ENCODE measurements around the gene MTARC2.

- TF ChIP-seq KDM1A (CRISPR knock-in tag; IDR thresholded peaks at IDR 0.05) (no peak), ISL2 (CRISPR knock-in tag; IDR thresholded peaks at IDR 0.05) (no peak), ZZZ3 (CRISPR knock-in tag; IDR thresholded peaks at IDR 0.05; ENCODE audit: borderline replicate concordance) (no peak), SMAD3 (CRISPR knock-in tag; IDR thresholded peaks at IDR 0.05) (no peak), LCORL (IDR thresholded peaks at IDR 0.05) (no peak), LCORL (CRISPR knock-in tag; IDR thresholded peaks at IDR 0.05) (no peak), RAD21 (CRISPR knock-in tag; IDR thresholded peaks at IDR 0.05) (no peak), PRPF4 (IDR thresholded peaks at IDR 0.05; ENCODE audit: low read depth, low read length, poor library complexity, severe bottlenecking) (no peak), CTCF (CRISPR knock-in tag; IDR thresholded peaks at IDR 0.05) (no peak)
- TF ChIP-seq, protein P1, sequence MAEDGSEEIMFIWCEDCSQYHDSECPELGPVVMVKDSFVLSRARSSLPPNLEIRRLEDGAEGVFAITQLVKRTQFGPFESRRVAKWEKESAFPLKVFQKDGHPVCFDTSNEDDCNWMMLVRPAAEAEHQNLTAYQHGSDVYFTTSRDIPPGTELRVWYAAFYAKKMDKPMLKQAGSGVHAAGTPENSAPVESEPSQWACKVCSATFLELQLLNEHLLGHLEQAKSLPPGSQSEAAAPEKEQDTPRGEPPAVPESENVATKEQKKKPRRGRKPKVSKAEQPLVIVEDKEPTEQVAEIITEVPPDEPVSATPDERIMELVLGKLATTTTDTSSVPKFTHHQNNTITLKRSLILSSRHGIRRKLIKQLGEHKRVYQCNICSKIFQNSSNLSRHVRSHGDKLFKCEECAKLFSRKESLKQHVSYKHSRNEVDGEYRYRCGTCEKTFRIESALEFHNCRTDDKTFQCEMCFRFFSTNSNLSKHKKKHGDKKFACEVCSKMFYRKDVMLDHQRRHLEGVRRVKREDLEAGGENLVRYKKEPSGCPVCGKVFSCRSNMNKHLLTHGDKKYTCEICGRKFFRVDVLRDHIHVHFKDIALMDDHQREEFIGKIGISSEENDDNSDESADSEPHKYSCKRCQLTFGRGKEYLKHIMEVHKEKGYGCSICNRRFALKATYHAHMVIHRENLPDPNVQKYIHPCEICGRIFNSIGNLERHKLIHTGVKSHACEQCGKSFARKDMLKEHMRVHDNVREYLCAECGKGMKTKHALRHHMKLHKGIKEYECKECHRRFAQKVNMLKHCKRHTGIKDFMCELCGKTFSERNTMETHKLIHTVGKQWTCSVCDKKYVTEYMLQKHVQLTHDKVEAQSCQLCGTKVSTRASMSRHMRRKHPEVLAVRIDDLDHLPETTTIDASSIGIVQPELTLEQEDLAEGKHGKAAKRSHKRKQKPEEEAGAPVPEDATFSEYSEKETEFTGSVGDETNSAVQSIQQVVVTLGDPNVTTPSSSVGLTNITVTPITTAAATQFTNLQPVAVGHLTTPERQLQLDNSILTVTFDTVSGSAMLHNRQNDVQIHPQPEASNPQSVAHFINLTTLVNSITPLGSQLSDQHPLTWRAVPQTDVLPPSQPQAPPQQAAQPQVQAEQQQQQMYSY (CRISPR knock-in tag; IDR thresholded peaks at IDR 0.05), result no peak
- TF ChIP-seq, protein P2, sequence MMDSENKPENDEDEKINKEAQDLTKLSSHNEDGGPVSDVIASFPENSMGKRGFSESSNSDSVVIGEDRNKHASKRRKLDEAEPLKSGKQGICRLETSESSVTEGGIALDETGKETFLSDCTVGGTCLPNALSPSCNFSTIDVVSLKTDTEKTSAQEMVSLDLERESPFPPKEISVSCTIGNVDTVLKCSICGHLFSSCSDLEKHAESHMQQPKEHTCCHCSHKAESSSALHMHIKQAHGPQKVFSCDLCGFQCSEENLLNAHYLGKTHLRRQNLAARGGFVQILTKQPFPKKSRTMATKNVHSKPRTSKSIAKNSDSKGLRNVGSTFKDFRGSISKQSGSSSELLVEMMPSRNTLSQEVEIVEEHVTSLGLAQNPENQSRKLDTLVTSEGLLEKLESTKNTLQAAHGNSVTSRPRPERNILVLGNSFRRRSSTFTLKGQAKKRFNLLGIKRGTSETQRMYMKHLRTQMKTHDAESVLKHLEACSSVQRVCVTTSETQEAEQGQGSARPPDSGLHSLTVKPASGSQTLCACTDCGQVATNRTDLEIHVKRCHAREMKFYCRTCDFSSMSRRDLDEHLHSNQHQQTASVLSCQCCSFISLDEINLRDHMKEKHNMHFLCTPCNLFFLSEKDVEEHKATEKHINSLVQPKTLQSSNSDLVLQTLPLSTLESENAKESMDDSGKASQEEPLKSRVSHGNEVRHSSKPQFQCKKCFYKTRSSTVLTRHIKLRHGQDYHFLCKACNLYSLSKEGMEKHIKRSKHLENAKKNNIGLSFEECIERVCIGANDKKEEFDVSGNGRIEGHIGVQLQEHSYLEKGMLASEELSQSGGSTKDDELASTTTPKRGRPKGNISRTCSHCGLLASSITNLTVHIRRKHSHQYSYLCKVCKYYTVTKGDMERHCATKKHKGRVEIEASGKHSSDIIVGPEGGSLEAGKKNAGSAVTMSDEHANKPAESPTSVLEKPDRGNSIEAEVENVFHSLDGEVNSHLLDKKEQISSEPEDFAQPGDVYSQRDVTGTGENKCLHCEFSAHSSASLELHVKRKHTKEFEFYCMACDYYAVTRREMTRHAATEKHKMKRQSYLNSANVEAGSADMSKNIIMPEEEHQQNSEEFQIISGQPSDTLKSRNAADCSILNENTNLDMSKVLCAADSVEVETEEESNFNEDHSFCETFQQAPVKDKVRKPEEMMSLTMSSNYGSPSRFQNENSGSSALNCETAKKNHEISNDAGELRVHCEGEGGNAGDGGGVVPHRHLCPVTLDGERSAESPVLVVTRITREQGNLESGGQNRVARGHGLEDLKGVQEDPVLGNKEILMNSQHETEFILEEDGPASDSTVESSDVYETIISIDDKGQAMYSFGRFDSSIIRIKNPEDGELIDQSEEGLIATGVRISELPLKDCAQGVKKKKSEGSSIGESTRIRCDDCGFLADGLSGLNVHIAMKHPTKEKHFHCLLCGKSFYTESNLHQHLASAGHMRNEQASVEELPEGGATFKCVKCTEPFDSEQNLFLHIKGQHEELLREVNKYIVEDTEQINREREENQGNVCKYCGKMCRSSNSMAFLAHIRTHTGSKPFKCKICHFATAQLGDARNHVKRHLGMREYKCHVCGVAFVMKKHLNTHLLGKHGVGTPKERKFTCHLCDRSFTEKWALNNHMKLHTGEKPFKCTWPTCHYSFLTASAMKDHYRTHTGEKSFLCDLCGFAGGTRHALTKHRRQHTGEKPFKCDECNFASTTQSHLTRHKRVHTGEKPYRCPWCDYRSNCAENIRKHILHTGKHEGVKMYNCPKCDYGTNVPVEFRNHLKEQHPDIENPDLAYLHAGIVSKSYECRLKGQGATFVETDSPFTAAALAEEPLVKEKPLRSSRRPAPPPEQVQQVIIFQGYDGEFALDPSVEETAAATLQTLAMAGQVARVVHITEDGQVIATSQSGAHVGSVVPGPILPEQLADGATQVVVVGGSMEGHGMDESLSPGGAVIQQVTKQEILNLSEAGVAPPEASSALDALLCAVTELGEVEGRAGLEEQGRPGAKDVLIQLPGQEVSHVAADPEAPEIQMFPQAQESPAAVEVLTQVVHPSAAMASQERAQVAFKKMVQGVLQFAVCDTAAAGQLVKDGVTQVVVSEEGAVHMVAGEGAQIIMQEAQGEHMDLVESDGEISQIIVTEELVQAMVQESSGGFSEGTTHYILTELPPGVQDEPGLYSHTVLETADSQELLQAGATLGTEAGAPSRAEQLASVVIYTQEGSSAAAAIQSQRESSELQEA (CRISPR knock-in tag; IDR thresholded peaks at IDR 0.05; ENCODE audit: not compliant biosample characterization), result no peak
- TF ChIP-seq, protein P3, sequence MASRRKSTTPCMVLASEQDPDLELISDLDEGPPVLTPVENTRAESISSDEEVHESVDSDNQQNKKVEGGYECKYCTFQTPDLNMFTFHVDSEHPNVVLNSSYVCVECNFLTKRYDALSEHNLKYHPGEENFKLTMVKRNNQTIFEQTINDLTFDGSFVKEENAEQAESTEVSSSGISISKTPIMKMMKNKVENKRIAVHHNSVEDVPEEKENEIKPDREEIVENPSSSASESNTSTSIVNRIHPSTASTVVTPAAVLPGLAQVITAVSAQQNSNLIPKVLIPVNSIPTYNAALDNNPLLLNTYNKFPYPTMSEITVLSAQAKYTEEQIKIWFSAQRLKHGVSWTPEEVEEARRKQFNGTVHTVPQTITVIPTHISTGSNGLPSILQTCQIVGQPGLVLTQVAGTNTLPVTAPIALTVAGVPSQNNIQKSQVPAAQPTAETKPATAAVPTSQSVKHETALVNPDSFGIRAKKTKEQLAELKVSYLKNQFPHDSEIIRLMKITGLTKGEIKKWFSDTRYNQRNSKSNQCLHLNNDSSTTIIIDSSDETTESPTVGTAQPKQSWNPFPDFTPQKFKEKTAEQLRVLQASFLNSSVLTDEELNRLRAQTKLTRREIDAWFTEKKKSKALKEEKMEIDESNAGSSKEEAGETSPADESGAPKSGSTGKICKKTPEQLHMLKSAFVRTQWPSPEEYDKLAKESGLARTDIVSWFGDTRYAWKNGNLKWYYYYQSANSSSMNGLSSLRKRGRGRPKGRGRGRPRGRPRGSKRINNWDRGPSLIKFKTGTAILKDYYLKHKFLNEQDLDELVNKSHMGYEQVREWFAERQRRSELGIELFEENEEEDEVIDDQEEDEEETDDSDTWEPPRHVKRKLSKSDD (CRISPR knock-in tag; IDR thresholded peaks at IDR 0.05; ENCODE audit: low read depth), result no peak
Measured at GRCh38 chr1:220783453-220783852, 35.3 kb downstream of the MTARC2 start.

Measured in HepG2 (cell line).